CD4-positive, alpha-beta T cell treated with Interleukin-6 at 100 ng/mL for 8 hours (primary cell): ENCODE measurements around the gene GPRC5B.

Experiments
- DNase-seq: peaks from one replicate; pipeline ENCODE4 v3.0.0-alpha.2; 2020; ENCODE audit warnings: mixed read lengths, low spot score

Gene GPRC5B

GRCh38 chr16:19884611-19885450 lies at the start of gene GPRC5B:
GPRC5B (minus strand) TSS chr16:19884848; CDS start chr16:19872845, 12,003 bp downstream.
- DNase-seq: peak; percentile 45

- no peak for DNase-seq
Observed at GRCh38 chr16:19933740-19934139, 49.1 kb upstream of the GPRC5B start.

- DNase-seq: no peak
Observed at GRCh38 chr16:19929062-19929511, 44.4 kb upstream of the GPRC5B start.

GRCh38 chr16:19928432-19928831 lies 43.8 kb upstream of the GPRC5B start:
- DNase-seq: no peak

- no peak for DNase-seq
Observed at GRCh38 chr16:19926449-19927390, 42.1 kb upstream of the GPRC5B start.

GRCh38 chr16:19923396-19923795 lies 38.7 kb upstream of the GPRC5B start:
- DNase-seq: no peak

- no peak for DNase-seq
Observed at GRCh38 chr16:19919142-19919541, 34.5 kb upstream of the GPRC5B start.

- DNase-seq: no peak
Observed at GRCh38 chr16:19916064-19916463, 31.4 kb upstream of the GPRC5B start.

GRCh38 chr16:19914877-19915276 lies 30.2 kb upstream of the GPRC5B start:
- DNase-seq: no peak

- no peak for DNase-seq
Observed at GRCh38 chr16:19913340-19913645, 28.6 kb upstream of the GPRC5B start.

GRCh38 chr16:19912455-19913339 lies 28.0 kb upstream of the GPRC5B start:
- no peak for DNase-seq

GRCh38 chr16:19911747-19912454 lies 27.3 kb upstream of the GPRC5B start:
- DNase-seq: no peak

- DNase-seq: no peak
Observed at GRCh38 chr16:19911204-19911603, 26.6 kb upstream of the GPRC5B start.

- no peak for DNase-seq
Observed at GRCh38 chr16:19909750-19910322, 25.2 kb upstream of the GPRC5B start.

- no peak for DNase-seq
Observed at GRCh38 chr16:19908921-19909320, 24.3 kb upstream of the GPRC5B start.

GRCh38 chr16:19907161-19907992 lies 22.7 kb upstream of the GPRC5B start:
- peak; percentile 75 for DNase-seq

GRCh38 chr16:19901164-19901563 lies 16.5 kb upstream of the GPRC5B start:
- no peak for DNase-seq

- DNase-seq: no peak
Observed at GRCh38 chr16:19899605-19899955, 14.9 kb upstream of the GPRC5B start.

GRCh38 chr16:19898924-19899604 lies 14.4 kb upstream of the GPRC5B start:
- peak; percentile 32 for DNase-seq
